ENCODE data around the gene ACTG2. TPM values are rescaled to one million over a fixed set of nuclear protein-coding genes. Genes with fewer than 3 reads are reported as not detected.

Gene ACTG2
- total RNA-seq, 4 donors from 2014 or later, result 0.41 to 3.1 (median 1.9) TPM

DNA sequence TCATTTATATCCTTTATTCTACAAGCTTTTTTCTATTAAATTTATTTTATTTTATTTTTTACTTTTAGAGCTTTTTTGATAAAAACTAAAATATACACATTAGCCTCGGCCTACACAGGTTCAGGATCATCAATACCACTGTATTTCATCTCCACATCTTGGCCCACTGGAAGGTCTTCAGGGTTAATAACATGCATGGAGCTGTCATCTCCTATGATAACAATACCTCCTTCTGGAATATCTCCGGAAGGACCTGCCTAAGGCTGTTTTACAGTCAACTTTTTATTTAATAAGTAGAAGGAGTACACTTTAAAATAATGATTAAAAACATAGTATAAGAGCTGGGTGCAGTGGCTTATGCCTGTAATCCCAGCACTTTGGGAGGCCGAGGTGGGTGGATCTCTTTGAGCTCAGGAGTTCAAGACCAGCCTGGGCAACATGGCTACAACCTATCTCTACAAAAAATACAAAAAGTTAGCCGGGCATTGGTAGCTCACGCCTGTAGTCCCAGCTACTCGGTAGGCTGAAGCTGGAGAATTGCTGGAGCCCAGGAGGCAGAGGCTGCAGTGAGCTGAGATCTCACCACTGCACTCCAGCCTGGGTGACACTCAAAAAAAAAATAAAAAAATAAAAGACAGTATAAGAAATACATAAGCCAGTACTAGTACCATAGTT, 18.2 kb downstream of the ACTG2 start:
- DNase-seq (no peak), ATAC-seq (no peak)
- H3K27ac ChIP-seq, result no peak overlapping the region
- H3K4me1 ChIP-seq, result no peaks in the 10 kb centered on the region
- H3K4me3 ChIP-seq, result no peak overlapping the region
- H3K9me3 ChIP-seq, result no peaks in the 10 kb centered on the region
- no peaks in the 10 kb centered on the region for H3K36me3 ChIP-seq
- H3K27me3 ChIP-seq, result no peaks in the 10 kb centered on the region
- TF ChIP-seq, protein P1, sequence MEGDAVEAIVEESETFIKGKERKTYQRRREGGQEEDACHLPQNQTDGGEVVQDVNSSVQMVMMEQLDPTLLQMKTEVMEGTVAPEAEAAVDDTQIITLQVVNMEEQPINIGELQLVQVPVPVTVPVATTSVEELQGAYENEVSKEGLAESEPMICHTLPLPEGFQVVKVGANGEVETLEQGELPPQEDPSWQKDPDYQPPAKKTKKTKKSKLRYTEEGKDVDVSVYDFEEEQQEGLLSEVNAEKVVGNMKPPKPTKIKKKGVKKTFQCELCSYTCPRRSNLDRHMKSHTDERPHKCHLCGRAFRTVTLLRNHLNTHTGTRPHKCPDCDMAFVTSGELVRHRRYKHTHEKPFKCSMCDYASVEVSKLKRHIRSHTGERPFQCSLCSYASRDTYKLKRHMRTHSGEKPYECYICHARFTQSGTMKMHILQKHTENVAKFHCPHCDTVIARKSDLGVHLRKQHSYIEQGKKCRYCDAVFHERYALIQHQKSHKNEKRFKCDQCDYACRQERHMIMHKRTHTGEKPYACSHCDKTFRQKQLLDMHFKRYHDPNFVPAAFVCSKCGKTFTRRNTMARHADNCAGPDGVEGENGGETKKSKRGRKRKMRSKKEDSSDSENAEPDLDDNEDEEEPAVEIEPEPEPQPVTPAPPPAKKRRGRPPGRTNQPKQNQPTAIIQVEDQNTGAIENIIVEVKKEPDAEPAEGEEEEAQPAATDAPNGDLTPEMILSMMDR (IDR thresholded peaks at IDR 0.05 in 4 of 5, conservative IDR thresholded peaks at IDR 0.05 in 1 of 5), result no peak
- no peak for TF ChIP-seq POLR2A (IDR thresholded peaks at IDR 0.05)
- in situ Hi-C loops (cut with MboI; ENCODE audit: low sequenced_read_pairs in 4 of 4), result no loop called here
- intact Hi-C loops (cut with DNase I; ENCODE audit: low total_unique reads), result no loop called here

DNA sequence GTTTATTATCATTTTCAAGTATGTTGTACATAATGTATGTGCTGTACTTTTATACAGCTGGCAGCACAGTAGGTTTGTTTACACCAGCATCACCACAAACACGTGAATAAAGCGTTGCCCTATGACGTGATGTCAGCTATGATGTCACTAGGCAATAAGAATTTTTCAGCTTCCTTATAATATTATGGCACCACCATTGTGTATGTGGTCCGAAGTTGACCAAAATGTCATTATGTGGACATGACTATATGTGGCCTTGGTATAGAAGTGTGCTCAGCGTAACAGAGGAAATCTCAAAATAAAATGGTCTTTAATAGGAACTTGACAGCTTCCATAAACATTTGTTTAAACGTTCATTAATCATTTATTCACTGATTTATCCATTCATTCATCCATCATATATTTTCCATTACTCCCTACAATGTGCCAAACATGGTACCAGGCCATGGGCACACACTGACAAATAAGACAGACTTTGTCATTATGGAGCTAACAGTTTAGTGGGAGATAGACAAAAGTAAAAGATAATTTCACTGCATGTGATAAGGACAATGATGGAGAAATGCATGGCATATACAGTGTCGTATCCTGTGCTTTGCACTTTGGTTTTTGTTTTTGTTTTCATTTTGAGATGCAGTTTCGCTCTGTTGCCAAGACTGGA, 18.9 kb downstream of the ACTG2 start:
- Histone ChIP-seq H3K4me3 (no peak overlapping the region), H3K27ac (no peak overlapping the region), H3K4me1 (no peaks in the 10 kb centered on the region), H3K36me3 (no peaks in the 10 kb centered on the region), H3K27me3 (no peaks in the 10 kb centered on the region), H3K9me3 (no peaks in the 10 kb centered on the region)
- intact Hi-C loops (cut with DNase I; ENCODE audit: low total_unique reads), result no loop called here
- DNase-seq (no peak), ATAC-seq (no peak)
- in situ Hi-C loops (cut with MboI; ENCODE audit: low sequenced_read_pairs in 4 of 4), result no loop called here
- TF ChIP-seq, protein P1 (IDR thresholded peaks at IDR 0.05 in 4 of 5, conservative IDR thresholded peaks at IDR 0.05 in 1 of 5), result no peak

DNA sequence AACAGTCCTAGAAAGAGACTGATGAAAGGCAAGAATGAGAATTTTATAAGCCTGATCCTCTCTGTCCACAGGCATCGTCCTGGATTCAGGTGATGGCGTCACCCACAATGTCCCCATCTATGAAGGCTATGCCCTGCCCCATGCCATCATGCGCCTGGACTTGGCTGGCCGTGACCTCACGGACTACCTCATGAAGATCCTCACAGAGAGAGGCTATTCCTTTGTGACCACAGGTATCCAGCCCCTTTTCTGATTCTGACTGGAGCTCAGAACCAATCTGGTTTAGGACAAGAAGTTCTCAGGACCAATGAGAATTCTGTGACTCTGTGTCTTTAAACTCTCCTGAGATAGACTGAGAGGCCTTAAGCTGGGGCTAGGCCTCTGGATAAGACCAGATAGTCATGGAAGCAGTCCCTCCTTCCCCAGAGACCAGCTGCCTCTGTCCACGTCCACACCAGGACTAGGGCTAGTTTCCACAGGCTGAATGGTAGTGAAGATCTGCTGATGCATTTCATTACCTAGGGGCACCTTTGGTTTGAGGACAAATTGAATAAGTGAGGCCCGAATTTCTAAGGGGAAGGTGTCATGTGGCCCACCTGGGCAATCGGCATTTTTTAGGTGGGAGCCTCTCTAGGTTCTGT, 20.7 kb downstream of the ACTG2 start:
- no peaks in the 10 kb centered on the region for H3K4me1 ChIP-seq
- H3K27ac ChIP-seq, result no peak overlapping the region
- no peaks in the 10 kb centered on the region for H3K9me3 ChIP-seq
- no peaks in the 10 kb centered on the region for H3K36me3 ChIP-seq
- H3K27me3 ChIP-seq, result peaks cover 0 to 4% (median 0%) of the 10 kb centered on the region in 3 donors
- in situ Hi-C loops (cut with MboI; ENCODE audit: low sequenced_read_pairs in 4 of 4), result no loop called here
- TF ChIP-seq, protein P1 (IDR thresholded peaks at IDR 0.05 in 4 of 5, conservative IDR thresholded peaks at IDR 0.05 in 1 of 5), result no peak
- TF ChIP-seq POLR2A (IDR thresholded peaks at IDR 0.05), result no peak
- ATAC-seq (no peak), DNase-seq (no peak)
- intact Hi-C loops (cut with DNase I; ENCODE audit: low total_unique reads), result no loop called here
- H3K4me3 ChIP-seq, result no peak overlapping the region

DNA sequence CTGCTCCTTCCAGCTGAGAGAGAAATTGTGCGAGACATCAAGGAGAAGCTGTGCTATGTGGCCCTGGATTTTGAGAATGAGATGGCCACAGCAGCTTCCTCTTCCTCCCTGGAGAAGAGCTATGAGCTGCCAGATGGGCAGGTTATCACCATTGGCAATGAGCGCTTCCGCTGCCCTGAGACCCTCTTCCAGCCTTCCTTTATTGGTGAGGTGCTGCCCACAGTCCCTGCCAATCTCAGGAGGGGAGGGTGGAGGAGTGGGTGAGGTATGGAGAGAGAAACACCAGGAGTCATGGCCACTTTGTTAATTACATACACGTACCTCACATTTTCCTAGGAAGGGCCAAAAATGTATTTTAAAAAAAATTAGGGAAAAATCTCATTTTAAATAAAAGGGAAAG, 21.9 kb downstream of the ACTG2 start:
- Histone ChIP-seq H3K9me3 (no peaks in the 10 kb centered on the region), H3K4me3 (no peak overlapping the region), H3K27ac (no peak overlapping the region), H3K4me1 (no peaks in the 10 kb centered on the region), H3K36me3 (no peaks in the 10 kb centered on the region), H3K27me3 (peaks cover under 1 to 11% (median 3%) of the 10 kb centered on the region in 3 donors)
- in situ Hi-C loops (cut with MboI; ENCODE audit: low sequenced_read_pairs in 4 of 4), result no loop called here
- ATAC-seq, result no peak
- intact Hi-C loops (cut with DNase I; ENCODE audit: low total_unique reads), result no loop called here
- no peak for DNase-seq
- TF ChIP-seq, protein P1 (IDR thresholded peaks at IDR 0.05 in 4 of 5, conservative IDR thresholded peaks at IDR 0.05 in 1 of 5), result no peak
- no peak for TF ChIP-seq POLR2A (IDR thresholded peaks at IDR 0.05)

All from gastrocnemius medialis (tissue), 4 donors.